Measurements from ENCODE around the gene SLC24A4. TPM values are rescaled to one million over a fixed set of nuclear protein-coding genes. Genes with fewer than 3 reads are reported as not detected.

The SLC24A4 gene
- total RNA-seq, 1 experiment from 2014 or later: not detected

DNA sequence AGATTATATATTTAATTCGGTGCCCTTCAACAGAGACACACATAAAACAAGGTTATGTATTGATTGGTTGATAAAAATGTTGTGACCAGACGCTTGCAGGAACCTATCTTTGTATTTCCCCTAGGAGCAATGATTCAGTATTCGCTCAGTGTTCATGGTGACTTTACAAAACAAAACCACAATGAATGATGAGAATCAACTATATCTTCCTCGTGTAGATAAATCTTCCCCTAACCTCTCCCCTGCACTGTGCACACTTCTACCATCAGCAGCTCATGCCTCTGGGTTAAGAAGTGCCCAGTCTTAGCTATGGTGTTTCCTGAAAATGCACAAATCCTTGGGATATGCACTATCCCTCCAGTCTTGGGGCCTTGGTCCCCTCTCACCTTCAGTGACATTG is 206.9 kb downstream of the SLC24A4 start:
- BruUV-seq (replicated peaks): no TSS peak
- peaks cover 0 to 10% of the 10 kb centered on the region in 2 experiments; a peak in 1 of 4 replicates for H3K4me1 ChIP-seq (ENCODE audit: control insufficient read depth in 1 of 2, insufficient read depth in 2 of 2, low read length in 2 of 2)
- no peaks in the 10 kb centered on the region for H3K36me3 ChIP-seq (ENCODE audit: control insufficient read depth in 1 of 2, insufficient read depth in 2 of 2, low read length in 2 of 2)
- H2AFZ ChIP-seq (ENCODE audit: low read depth, low read length, poor library complexity, severe bottlenecking): no peak overlapping the region
- H3K4me2 ChIP-seq (ENCODE audit: low read length): no peak overlapping the region
- ATAC-seq (no peak), DNase-seq (ENCODE audit: low read depth, low spot score) (no peak)
- H3K9ac ChIP-seq (ENCODE audit: low read length): no peak overlapping the region
- no peak for TF ChIP-seq EZH2 (IDR thresholded peaks at IDR 0.05)
- TF ChIP-seq ATF3 (IDR thresholded peaks at IDR 0.05): no peak
- TF ChIP-seq EZH2phosphoT487 (IDR thresholded peaks at IDR 0.05; ENCODE audit: borderline replicate concordance): no peak
- TF ChIP-seq ELF1 (IDR thresholded peaks at IDR 0.05; ENCODE audit: borderline replicate concordance, low read depth): no peak
- no peak for TF ChIP-seq RAD21 (IDR thresholded peaks at IDR 0.05; ENCODE audit: low read depth)
- no peak for TF ChIP-seq POLR2A (IDR thresholded peaks at IDR 0.05; ENCODE audit: borderline replicate concordance, extremely low read depth, insufficient read depth, insufficient read length)
- no peak for TF ChIP-seq FOSL1 (IDR thresholded peaks at IDR 0.05; ENCODE audit: low read depth)
- no peak for TF ChIP-seq POLR2AphosphoS5 (IDR thresholded peaks at IDR 0.05; ENCODE audit: low read depth, low read length)
- no peak for TF ChIP-seq EGR1 (IDR thresholded peaks at IDR 0.05; ENCODE audit: low read depth)
- TF ChIP-seq, protein P1, sequence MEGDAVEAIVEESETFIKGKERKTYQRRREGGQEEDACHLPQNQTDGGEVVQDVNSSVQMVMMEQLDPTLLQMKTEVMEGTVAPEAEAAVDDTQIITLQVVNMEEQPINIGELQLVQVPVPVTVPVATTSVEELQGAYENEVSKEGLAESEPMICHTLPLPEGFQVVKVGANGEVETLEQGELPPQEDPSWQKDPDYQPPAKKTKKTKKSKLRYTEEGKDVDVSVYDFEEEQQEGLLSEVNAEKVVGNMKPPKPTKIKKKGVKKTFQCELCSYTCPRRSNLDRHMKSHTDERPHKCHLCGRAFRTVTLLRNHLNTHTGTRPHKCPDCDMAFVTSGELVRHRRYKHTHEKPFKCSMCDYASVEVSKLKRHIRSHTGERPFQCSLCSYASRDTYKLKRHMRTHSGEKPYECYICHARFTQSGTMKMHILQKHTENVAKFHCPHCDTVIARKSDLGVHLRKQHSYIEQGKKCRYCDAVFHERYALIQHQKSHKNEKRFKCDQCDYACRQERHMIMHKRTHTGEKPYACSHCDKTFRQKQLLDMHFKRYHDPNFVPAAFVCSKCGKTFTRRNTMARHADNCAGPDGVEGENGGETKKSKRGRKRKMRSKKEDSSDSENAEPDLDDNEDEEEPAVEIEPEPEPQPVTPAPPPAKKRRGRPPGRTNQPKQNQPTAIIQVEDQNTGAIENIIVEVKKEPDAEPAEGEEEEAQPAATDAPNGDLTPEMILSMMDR (IDR thresholded peaks at IDR 0.05 in 2 of 3, conservative IDR thresholded peaks at IDR 0.05 in 1 of 3; ENCODE audit: borderline replicate concordance in 1 of 3, insufficient read depth in 1 of 3, low read depth in 2 of 3, low read length in 2 of 3): no peak
- no peak for TF ChIP-seq JUND (IDR thresholded peaks at IDR 0.05)
- TF ChIP-seq MAX (IDR thresholded peaks at IDR 0.05): no peak
- no peak for TF ChIP-seq TCF7L2 (IDR thresholded peaks at IDR 0.05; ENCODE audit: borderline replicate concordance, extremely low read depth, insufficient read depth, insufficient read length)
- no peak for TF ChIP-seq CBX3 (IDR thresholded peaks at IDR 0.05; ENCODE audit: low read depth)
- TF ChIP-seq ZFX (IDR thresholded peaks at IDR 0.05): no peak
- no peak for TF ChIP-seq SP1 (IDR thresholded peaks at IDR 0.05; ENCODE audit: low read depth)
- H3K9me3 ChIP-seq (ENCODE audit: control insufficient read depth in 1 of 2, insufficient read depth in 1 of 2, low read depth in 1 of 2, low read length in 2 of 2): no peaks in the 10 kb centered on the region
- intact Hi-C loops (cut with micrococcal nuclease): no loop called here
- H3K79me2 ChIP-seq (ENCODE audit: insufficient read depth, low read length): peaks cover 23% of the 10 kb centered on the region; the same call in 1 of the 2 replicates
- ChIA-PET CTCF (interaction anchor here (0.5 kb wide), 1 partner anchor 419 kb away, joined by 3 read pairs; no protein-coding TSS in a partner anchor), POLR2A (no interaction called here), RAD21 (ENCODE audit: low non-redundant PET in 1 of 2, low total read pairs in 2 of 2, uncharacterized antibody in 2 of 2, unreplicated experiment in 2 of 2) (no interaction called here)
- no peak overlapping the region for H3K27ac ChIP-seq (ENCODE audit: low read depth, low read length)
- no peaks in the 10 kb centered on the region for H4K20me1 ChIP-seq (ENCODE audit: insufficient read depth)
- no peak overlapping the region for H3K4me3 ChIP-seq (replicated peaks in 1 of 2; ENCODE audit: low read depth in 1 of 2, low read length in 2 of 2)
- H3K27me3 ChIP-seq (ENCODE audit: insufficient read depth, low read length): no peaks in the 10 kb centered on the region
- H3K9me2 ChIP-seq (ENCODE audit: insufficient read depth): no peaks in the 10 kb centered on the region
